ENCODE data around the gene STARD3NL.

DNA sequence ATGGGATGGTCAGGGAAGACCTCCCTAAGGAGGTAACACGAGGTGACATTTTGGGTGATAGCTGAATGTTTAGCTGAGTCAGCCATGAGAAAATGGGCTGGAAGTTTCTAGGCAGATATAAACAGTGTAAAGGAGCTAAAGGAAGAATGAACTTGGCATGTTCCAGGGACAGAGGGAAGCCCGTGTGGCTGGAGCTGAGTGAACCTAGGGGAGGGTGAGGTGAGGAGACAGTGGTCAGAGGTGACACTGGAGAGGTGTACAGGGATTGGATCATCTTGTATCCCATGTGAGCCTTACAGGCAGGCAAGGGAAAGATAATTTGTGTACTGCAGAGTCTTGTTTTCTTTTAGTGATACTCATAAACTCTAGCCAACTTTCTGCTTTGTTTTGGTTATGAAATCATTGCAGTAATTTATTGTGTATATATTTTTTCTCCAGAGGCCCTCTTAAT is 1.8 kb downstream of the STARD3NL start:
- TF ChIP-seq GATA2 (IDR thresholded peaks at IDR 0.05; ENCODE audit: low read depth, low read length) (no peak), GATA3 (IDR thresholded peaks at IDR 0.05; ENCODE audit: low read depth, low read length) (no peak)
